GM18951 (cell line): ENCODE data around the gene SPATA6.
"Not testable (repeated sequence)": the region's sequence is repeated elsewhere in the genome, so short reads cannot be mapped to it uniquely, and the experiment has no call there.

Experiments
- POLR2A ChIP-seq: IDR thresholded peaks from 4 replicates; pipeline ENCODE4 v1.6.1; 2011; ENCODE audit warnings: mild to moderate bottlenecking; ENCODE audit not compliant: insufficient read length, insufficient read depth; ENCODE audit errors: extremely low read depth
- in situ Hi-C: fragments of 300-500 bp; cut with MboI; formaldehyde crosslinking; loops from one replicate; pipeline ENCODE4 v1.12.0; 2022; ENCODE audit warnings: low sequenced_read_pairs, mixed read lengths, inconsistent platforms; ENCODE audit not compliant: unreplicated experiment

The SPATA6 gene

GRCh38 chr1:48291421-48291820 is 180.6 kb downstream of the SPATA6 start:
- in situ Hi-C loops: no loop called here
- TF ChIP-seq POLR2A: no peak

GRCh38 chr1:48285525-48285924 is 186.5 kb downstream of the SPATA6 start:
- no peak for TF ChIP-seq POLR2A
- in situ Hi-C loops: no loop called here

- in situ Hi-C loops: not testable (repeated sequence)
Observed at GRCh38 chr1:48284696-48285420, 187.1 kb downstream of the SPATA6 start.

GRCh38 chr1:48282329-48282728 is 189.7 kb downstream of the SPATA6 start:
- in situ Hi-C loops: not testable (repeated sequence)

GRCh38 chr1:48277437-48277836 is 194.6 kb downstream of the SPATA6 start:
- in situ Hi-C loops: not testable (repeated sequence)

- in situ Hi-C loops: no loop called here
- no peak for TF ChIP-seq POLR2A
Observed at GRCh38 chr1:48266576-48266975, 205.4 kb downstream of the SPATA6 start.

GRCh38 chr1:48263041-48263440 is 209.0 kb downstream of the SPATA6 start:
- in situ Hi-C loops: no loop called here
- TF ChIP-seq POLR2A: no peak

GRCh38 chr1:48261881-48262400 is 210.1 kb downstream of the SPATA6 start:
- no peak for TF ChIP-seq POLR2A
- in situ Hi-C loops: no loop called here

GRCh38 chr1:48258106-48258505 is 213.9 kb downstream of the SPATA6 start:
- in situ Hi-C loops: no loop called here
- TF ChIP-seq POLR2A: no peak

- in situ Hi-C loops: no loop called here
- no peak for TF ChIP-seq POLR2A
Observed at GRCh38 chr1:48254254-48254653, 217.8 kb downstream of the SPATA6 start.

- in situ Hi-C loops: no loop called here
- TF ChIP-seq POLR2A: no peak
Observed at GRCh38 chr1:48251821-48252220, 220.2 kb downstream of the SPATA6 start.

GRCh38 chr1:48251323-48251722 is 220.7 kb downstream of the SPATA6 start:
- in situ Hi-C loops: no loop called here
- no peak for TF ChIP-seq POLR2A

- TF ChIP-seq POLR2A: no peak
- in situ Hi-C loops: no loop called here
Observed at GRCh38 chr1:48250572-48250971, 221.4 kb downstream of the SPATA6 start.

- no peak for TF ChIP-seq POLR2A
- in situ Hi-C loops: no loop called here
Observed at GRCh38 chr1:48249868-48250267, 222.1 kb downstream of the SPATA6 start.

- no peak for TF ChIP-seq POLR2A
- in situ Hi-C loops: no loop called here
Observed at GRCh38 chr1:48248356-48248755, 223.6 kb downstream of the SPATA6 start.

- in situ Hi-C loops: no loop called here
- TF ChIP-seq POLR2A: no peak
Observed at GRCh38 chr1:48246727-48247126, 225.3 kb downstream of the SPATA6 start.
